GM12878 (cell line): ENCODE data around the gene CACNA2D4. TPM values are rescaled to one million over a fixed set of nuclear protein-coding genes. Genes with fewer than 3 reads are reported as not detected.

ENCODE experiments used
- ATF7 ChIP-seq: fragments of 450-650 bp; IDR thresholded peaks from 2 replicates; pipeline ENCODE4 v1.6.1; 2016; ENCODE audit warnings: low read depth, mild to moderate bottlenecking
- BHLHE40 ChIP-seq, 2 experiments: fragments of 450-650 bp in 1 of 2; IDR thresholded peaks; 2 replicates each; pipeline ENCODE4 v1.6.1; 2011 to 2017; ENCODE audit warnings: low read depth in 2 of 2, borderline replicate concordance in 1 of 2, improper control_type of control experiment in 1 of 2, low read length in 1 of 2, mild to moderate bottlenecking in 1 of 2
- CHD4 ChIP-seq: fragments of 200-600 bp; sonication (generic); IDR thresholded peaks from 2 replicates; pipeline ENCODE4 v1.6.1; 2016; ENCODE audit warnings: mild to moderate bottlenecking
- CREB1 ChIP-seq: IDR thresholded peaks from 2 replicates; pipeline ENCODE4 v1.6.1; 2012; ENCODE audit warnings: low read depth, mild to moderate bottlenecking, inconsistent platforms
- E4F1 ChIP-seq: fragments of 450-650 bp; IDR thresholded peaks from 2 replicates; pipeline ENCODE4 v1.6.1; 2018; ENCODE audit warnings: borderline replicate concordance, mild to moderate bottlenecking; ENCODE audit not compliant: partially characterized antibody
- EP300 ChIP-seq, 2 experiments: fragments of 150-350 bp in 1 of 2; IDR thresholded peaks; 2 replicates each; pipeline ENCODE4 v1.6.1; 2011 to 2012; ENCODE audit warnings: low read depth in 2 of 2, low read length in 2 of 2, borderline replicate concordance in 1 of 2, improper control_type of control experiment in 1 of 2, inconsistent platforms in 1 of 2; ENCODE audit not compliant: control insufficient read depth in 1 of 2
- JUNB ChIP-seq: IDR thresholded peaks from 2 replicates; pipeline ENCODE4 v1.6.1; 2016; ENCODE audit warnings: antibody characterized with exemption, mild to moderate bottlenecking
- KLF5 ChIP-seq: fragments of 450-650 bp; IDR thresholded peaks from 2 replicates; pipeline ENCODE4 v1.6.1; 2014; ENCODE audit warnings: mild to moderate bottlenecking; ENCODE audit not compliant: partially characterized antibody
- NRF1 ChIP-seq: conservative IDR thresholded peaks from 2 replicates; pipeline ENCODE4 v1.6.1; 2011; ENCODE audit warnings: mild to moderate bottlenecking, low read depth, low read length, improper control_type of control experiment
- PBX3 ChIP-seq: IDR thresholded peaks from 2 replicates; pipeline ENCODE4 v1.6.1; 2011; ENCODE audit warnings: mild to moderate bottlenecking, low read depth, low read length, moderate library complexity; ENCODE audit not compliant: insufficient replicate concordance
- POLR2AphosphoS2 ChIP-seq: IDR thresholded peaks from 2 replicates; pipeline ENCODE4 v1.6.1; 2011; ENCODE audit warnings: low read depth, mild to moderate bottlenecking, low read length, improper control_type of control experiment, moderate library complexity
- PRDM15 ChIP-seq: fragments of 450-650 bp; formaldehyde crosslinking; IDR thresholded peaks from 2 replicates; pipeline ENCODE4 v1.4.0; 2020; ENCODE audit warnings: mild to moderate bottlenecking, moderate library complexity
- REST ChIP-seq: IDR thresholded peaks from 2 replicates; pipeline ENCODE4 v1.6.1; 2012; ENCODE audit warnings: mild to moderate bottlenecking, low read depth, low read length
- RFX5 ChIP-seq: IDR thresholded peaks from 2 replicates; pipeline ENCODE4 v1.6.1; 2011; ENCODE audit warnings: low read depth, low read length, improper control_type of control experiment
- SMAD1 ChIP-seq: fragments of 450-650 bp; IDR thresholded peaks from 2 replicates; pipeline ENCODE4 v1.6.1; 2018; ENCODE audit warnings: mild to moderate bottlenecking, low read depth; ENCODE audit not compliant: partially characterized antibody
- SMARCA5 ChIP-seq: fragments of 450-650 bp; IDR thresholded peaks from 2 replicates; pipeline ENCODE4 v1.6.1; 2017; ENCODE audit warnings: mild to moderate bottlenecking
- SRF ChIP-seq, 2 experiments: IDR thresholded peaks; 2 replicates each; pipeline ENCODE4 v1.6.1; 2011; ENCODE audit warnings: low read depth in 2 of 2, low read length in 2 of 2, mild to moderate bottlenecking in 1 of 2, moderate library complexity in 1 of 2
- YBX1 ChIP-seq: fragments of 450-650 bp; IDR thresholded peaks from 2 replicates; pipeline ENCODE4 v1.6.1; 2016; ENCODE audit warnings: antibody characterized with exemption
- ZNF217 ChIP-seq: fragments of 450-650 bp; IDR thresholded peaks from 2 replicates; pipeline ENCODE4 v1.6.1; 2017; ENCODE audit warnings: antibody characterized with exemption, mild to moderate bottlenecking
- polyA plus RNA-seq, 11 experiments: library from polyadenylated mRNA; depleted of rRNA in 4 of 11; unstranded in 6 of 11; stranded (reverse) in 5 of 11; fragments of >200 nt; fragmentation: Nextera tagmentation in 4 of 11; fragmentation: Illumina TruSeq in 1 of 11; extraction: Ambion mirVana in 4 of 11; extraction: Trizol in 1 of 11; gene quantifications; 1 replicate in 1 of 11; 2 replicates in 10 of 11; pipeline versions ENCODE4 v1.2.1 to v1.2.3, GENCODE V29; 2011 to 2016; ENCODE audit warnings: inconsistent platforms in 2 of 11, missing spikeins in 2 of 11, low read depth in 1 of 11
- total RNA-seq, 4 experiments: library from RNA; depleted of rRNA in 3 of 4; stranded (reverse); fragments of >200 nt in 3 of 4; fragmentation: Illumina TruSeq in 1 of 4; extraction: Trizol in 1 of 4; gene quantifications; 2 replicates each; pipeline versions ENCODE4 v1.2.1 to v1.2.3, GENCODE V29; 2013 to 2021

Gene CACNA2D4
- total and polyA plus RNA-seq, 10 of the 15 experiments (the other 5 are each of a cell fraction or from before 2014, with no cell fraction given), result 0.03 to 1.0 (median 0.65) TPM

- no peak for TF ChIP-seq JUNB
- TF ChIP-seq NRF1, result no peak
- TF ChIP-seq ATF7, result 0 out of 2 replicates have a peak, but pooled peaks have one; percentile 11
- TF ChIP-seq EP300 (IDR thresholded peaks at IDR 0.05; ENCODE audit: borderline replicate concordance in 1 of 2, control insufficient read depth in 1 of 2, low read depth in 2 of 2, low read length in 2 of 2), result peak in 1 of 2 experiments; percentile 54; a peak in 1 of 4 replicates
- no peak for TF ChIP-seq POLR2AphosphoS2
- TF ChIP-seq BHLHE40 (IDR thresholded peaks at IDR 0.05; ENCODE audit: borderline replicate concordance in 1 of 2, low read depth in 2 of 2, low read length in 1 of 2), result peak in 1 of 2 experiments; percentile 60; a peak in 1 of 4 replicates
- TF ChIP-seq SMAD1, result no peak
- no peak for TF ChIP-seq RFX5
- no peak for TF ChIP-seq SRF (IDR thresholded peaks at IDR 0.05; ENCODE audit: low read depth in 2 of 2, low read length in 2 of 2)
- TF ChIP-seq CREB1, result no peak
- TF ChIP-seq SMARCA5, result no peak
- TF ChIP-seq ZNF217, result no peak
- TF ChIP-seq KLF5, result no peak
- TF ChIP-seq PRDM15 (CRISPR knock-in tag), result no peak
- TF ChIP-seq REST, result no peak
- TF ChIP-seq CHD4, result no peak
- TF ChIP-seq YBX1, result no peak
- no peak for TF ChIP-seq E4F1
- TF ChIP-seq PBX3, result no peak
These were observed 15.0 kb upstream of the CACNA2D4 start (continued) for GRCh38 chr12:1933342-1934051.
